Middle frontal gyrus (tissue), 1 donor: ENCODE measurements around the gene SORD.
"Not testable (repeated sequence)": the region's sequence is repeated elsewhere in the genome, so short reads cannot be mapped to it uniquely, and the experiment has no call there.

Experiments
- DNase-seq: peaks from one replicate; pipeline ENCODE4 v3.0.0-alpha.2; 2015; ENCODE audit warnings: low spot score; ENCODE audit errors: extremely low spot score

SORD gene

DNA sequence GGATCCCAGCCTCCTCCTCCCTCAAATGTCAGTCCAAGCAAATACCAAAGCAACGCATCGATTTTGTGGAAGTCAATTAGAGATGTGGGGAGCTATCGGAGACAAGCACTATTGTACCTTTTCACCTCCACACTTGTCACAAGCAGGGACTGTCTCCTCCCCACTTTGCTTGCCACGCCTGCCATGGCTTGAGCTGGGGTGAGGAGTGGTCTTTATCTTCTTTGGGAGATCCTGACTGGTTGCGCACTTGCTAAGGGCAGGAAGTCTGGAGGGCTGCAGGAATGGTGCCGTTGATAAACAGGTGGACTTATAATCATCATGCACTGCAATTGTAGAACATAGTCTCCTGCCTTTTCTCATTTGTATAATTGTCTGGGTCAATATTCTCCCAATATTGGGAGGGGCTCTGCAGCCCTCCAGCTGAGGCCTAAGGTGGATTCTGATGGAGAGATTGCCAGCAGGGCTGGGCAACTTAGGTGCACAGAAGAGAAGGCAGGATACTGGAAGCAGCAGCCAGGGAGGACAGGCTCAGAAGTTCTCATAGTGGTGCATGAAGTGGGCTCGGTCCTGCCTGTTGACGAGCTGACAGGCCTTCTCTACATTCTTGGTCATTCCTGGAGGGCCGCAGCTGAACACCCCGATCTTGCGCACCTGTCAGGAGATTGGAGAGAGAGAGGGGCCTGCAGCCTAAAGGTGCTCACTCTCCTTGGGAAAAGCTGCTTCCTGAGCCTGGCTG lies 70.8 kb downstream of the SORD start:
- no peak for DNase-seq

DNA sequence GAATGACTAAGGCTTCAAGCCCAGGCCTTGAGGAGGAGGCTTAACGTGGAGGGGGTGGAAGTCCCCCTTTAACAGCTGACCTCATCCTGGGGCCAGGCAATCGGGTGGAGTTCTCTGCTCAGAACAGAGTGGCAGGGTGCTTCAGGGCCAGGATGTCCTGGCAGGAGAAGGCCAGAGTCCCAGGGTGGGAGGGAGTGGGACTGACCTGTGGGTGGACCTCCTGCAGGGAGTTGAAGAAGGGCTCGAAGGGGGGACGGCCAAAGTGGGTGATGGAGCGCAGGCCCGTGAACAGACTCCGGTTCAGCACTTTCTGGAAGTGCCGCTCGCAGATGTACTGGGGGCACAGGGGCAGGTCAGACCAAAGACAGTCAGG lies 71.3 kb downstream of the SORD start:
- no peak for DNase-seq

DNA sequence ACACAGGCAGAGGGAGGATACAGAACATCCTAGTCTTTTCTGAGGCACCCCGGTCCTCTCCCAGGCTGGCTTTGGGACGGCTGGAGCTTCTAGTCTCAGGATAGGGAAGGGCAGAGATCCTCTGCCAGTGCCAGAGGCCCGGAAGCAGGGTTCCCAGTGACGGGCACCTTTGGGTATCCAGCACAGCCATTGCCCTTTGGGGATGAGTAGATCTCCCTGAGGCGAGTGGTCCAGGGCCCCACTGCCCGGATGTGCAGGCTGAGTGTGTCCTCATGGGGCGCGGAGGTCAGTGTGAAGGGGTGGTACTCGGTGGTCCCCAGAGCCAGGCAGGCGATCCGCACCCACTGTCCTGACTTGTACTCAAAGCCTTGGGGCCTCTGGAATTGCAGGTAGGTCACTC lies 72.7 kb downstream of the SORD start:
- no peak for DNase-seq

DNA sequence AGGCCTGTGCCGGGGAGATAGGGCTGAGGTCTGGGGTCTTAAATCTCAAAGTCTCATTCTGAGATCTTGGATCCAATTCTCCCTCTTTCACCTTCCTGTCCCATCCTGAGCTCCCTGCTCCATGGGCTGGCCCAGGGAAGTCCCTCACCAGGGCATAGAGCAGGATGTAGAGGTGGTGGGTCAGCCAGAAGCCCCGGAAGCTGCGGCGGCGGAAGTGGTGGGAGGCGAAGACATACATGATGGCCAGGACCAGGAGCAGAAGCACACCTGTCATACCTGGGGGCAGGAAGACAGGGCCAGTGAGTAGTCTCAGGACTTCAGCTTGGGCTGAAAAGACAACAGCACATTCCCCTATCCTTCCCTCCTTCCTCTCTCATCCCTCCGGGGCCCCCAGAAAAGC lies 74.5 kb downstream of the SORD start:
- no peak for DNase-seq

DNA sequence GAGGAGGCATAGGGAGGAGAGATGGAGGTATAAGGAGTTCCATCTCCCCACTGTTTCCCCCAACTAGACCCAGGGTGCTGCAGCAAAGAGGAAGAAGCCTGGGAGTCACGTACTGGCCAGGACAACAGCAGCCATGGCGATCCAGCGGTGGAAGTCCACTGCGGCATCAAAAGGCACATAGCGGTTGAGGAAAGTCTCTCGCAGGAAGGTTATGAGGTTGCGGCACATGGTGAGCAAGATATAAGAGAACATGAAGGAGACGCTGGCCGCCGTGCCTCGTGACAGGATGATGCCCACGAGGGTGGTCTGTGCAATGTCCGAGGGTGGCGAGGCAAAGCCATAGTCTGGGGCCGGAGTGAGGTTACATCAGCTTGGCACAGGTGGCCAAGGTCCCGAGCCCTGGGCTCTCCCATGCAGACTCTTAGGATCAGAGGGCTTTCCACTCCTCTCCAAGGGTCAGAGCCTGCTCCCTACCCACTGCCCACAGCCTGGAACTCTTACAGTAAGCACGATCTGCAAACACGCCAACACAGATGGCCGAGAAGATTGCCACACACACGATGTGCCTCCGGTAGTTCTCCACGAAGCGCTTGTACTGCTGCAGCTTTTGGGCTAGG lies 76.7 kb downstream of the SORD start:
- no peak for DNase-seq

DNA sequence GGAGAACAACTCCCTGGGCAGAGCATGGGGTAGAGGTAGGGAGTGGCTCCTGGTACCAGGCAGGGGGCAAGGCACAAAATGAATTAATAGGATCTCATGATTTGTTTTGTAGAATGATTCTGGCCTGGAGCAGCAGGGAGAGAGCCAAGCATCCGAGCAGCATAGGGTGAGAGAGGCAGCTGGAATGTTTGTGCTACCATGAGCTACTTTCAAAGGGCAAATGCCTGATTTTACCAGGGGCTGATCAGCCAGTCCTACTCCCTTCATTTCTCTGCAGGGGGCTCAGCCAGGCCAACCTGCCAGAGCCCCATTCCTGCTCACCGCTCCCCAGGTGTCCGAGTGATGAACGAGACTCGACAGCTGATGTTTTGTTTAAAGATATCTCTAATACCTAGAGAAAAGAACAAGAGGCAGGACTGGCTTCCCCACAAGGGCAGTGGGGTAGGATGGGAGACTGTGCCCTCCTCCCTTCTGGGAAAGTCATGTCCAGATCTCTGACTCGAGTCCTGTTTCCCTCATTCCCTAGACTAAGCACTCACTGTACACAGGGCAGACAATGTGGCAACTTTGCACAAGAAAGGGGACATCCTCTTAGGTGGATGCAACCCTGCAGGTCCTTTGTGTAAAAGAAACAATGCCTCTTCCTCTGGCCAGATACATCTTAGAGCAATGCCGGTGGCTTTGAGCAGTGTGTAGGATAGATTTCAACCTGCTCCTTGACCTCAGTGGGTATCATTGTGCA lies 78.1 kb downstream of the SORD start:
- DNase-seq: no peak

DNA sequence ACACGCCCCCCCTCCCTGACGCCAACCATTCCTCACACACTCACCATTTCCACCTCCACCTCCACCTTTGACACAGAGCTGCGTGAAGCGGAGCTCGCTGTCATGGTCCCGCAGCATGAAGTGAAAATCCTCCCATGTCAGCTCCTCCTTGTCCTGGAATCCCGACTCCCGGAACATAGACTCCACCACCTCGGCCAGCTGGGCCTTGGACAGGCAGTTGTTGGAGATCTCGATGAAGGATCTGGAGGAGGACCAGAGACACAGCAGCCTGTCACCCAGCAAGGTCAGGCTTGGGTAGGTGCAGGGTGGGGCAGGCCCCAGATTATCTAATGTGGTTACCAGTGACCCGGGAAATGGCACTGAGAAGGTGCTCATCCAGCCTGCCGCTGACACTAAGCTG lies 78.8 kb downstream of the SORD start:
- DNase-seq: no peak

DNA sequence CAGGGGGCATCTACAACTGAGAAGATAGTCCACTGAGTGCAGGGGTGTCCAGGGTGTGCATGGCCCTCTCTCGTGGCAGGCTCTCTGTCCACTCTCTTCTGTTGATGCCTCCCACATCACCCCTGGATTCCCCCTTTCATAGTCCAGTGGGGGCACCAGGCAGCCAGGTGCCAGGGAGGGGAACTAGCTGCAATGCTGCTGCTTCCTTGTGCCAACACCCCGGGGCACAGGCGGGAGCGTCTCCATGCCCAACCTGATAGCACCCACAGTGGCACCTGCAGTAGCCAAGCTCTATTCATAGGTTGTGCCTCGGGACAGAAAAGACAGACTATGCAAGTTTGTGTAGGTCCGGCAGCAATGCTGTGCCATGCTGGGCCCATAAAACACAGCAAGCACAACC lies 79.2 kb downstream of the SORD start:
- DNase-seq: no peak

DNA sequence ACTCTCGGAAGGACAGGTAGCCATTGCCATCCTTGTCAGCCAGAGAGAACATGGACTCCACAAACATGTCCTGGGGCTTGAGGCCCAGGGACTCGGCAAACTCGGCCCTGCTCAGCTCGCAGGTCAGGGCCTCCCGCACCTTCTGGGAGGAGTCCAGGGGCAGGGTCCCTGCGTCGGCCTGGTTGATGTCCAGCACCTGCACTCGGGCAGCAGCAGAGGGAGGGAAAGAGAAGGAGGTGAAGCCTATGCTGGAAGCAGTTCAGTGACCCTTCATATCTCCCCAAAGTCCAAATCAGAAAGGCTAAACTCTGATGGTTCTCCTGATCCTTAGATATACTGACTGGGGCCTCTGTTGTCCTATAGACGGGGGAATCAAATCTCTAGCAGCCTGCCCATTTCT lies 81.2 kb downstream of the SORD start:
- DNase-seq: not testable (repeated sequence)

DNA sequence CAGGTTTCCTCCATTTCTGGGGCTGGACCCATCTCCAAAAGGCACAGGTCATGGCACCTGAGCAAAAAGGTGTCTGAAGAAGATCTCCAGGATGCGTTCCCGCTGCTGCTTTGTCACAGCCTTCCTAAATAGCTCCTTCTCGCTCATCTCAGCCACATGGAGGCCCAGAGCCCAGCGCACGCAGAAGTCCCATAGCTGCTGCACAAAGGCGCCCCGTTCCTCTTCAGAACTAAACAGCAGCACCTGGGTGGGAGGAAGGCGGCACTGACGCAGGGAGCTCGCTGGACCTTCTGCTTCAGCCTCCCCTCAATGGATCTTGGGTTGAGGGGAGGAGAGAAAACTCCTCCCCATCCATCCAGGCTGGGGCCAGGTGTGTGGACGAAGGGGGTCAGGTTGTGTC lies 82.6 kb downstream of the SORD start:
- no peak for DNase-seq

DNA sequence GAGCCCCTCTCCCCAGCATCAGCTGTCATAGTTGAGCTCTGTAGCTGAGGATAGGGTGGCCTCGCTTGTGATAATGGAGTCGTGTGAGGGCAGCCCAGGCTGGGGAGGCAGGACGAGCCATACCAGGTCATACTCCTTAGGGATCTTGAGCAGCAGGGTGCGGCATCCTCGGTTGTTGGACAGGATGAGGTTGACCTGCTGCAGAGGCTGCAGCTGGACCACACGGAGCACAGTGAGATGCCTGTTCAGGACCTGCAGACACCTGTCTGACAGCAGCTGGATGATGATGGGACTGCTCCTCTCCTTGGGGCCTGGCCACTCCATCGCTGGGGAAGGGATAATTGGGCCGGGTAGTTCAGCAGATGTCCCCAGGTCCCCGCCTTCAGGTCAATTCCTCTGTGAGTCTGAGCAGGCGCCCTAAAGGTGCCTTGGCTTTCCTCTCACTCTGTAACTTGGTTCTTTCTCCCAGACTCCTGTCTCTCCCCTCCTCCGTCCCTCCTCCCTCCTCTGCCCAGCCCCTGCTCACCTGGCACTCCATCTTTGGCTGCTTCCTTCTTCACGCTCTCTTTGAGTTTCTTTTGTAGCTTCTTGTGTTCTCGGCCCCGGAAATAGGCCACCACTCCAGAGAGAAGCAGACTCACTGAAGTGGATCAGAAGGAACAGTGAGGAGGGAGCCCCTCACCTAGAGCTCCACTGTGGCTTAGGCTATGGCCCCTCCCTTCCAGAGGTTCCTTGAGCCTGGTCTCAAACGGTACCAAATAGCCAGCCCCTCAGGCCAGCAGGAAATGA lies 83.2 kb downstream of the SORD start:
- DNase-seq: no peak

DNA sequence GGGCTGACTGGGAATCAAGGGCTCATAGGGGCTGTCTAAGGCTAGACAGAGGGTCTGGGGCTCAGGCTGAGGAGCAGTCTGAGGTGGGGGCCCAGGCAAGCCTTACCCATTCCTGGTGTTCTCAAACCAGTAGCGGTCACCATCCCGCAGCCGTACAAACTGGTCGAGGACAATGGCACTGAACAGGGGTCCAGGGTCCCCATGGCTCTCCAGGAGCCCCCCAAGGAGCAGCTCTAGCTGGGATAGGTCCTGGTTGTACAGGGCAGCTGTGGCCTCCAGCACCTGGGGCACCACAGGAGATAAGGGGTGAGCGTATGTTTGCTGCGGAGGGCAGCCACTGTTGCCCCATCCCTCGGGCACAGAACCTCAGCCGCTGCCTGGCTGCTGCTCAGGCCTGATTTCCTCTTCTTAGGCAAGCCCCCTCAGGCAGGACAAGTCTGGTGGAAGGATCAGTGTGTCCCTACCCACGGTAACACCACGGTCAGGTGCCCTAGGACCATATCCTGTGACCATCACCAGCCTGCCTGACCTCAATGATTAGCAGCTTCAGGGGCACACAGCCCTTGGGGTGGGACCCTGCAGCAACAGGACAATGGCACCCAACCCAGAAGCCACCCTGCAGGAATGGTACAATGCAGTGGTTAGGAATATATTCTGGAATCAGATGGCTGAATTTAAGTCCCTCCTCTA lies 85.1 kb downstream of the SORD start:
- no peak for DNase-seq

DNA sequence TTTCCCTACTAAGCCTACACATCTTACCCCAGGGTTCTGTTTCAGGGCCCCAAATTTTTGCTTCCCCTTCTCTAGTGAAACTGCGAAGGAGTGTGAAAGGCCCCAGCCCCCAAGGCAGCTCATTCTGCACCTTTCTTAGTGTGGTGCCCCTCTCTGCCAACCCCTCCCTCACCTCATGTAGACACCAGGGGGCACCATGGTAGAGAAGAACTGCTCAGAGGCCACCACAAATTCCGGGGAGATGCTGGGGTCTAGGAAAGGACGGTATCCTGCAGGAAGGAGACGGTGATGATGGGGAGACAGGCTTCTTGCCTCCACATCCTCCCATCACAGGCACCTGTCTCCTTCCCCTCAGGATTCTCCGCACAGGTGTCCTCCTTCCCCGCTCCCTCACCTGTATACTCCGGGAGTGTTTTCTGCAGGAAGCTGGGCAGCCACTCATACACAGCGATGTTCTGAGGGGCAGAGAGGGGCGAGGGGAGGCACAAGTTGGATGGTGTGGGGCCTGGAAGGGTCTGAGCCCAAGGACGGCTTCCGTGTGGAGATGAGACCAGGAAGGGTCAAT lies 87.3 kb downstream of the SORD start:
- no peak for DNase-seq

DNA sequence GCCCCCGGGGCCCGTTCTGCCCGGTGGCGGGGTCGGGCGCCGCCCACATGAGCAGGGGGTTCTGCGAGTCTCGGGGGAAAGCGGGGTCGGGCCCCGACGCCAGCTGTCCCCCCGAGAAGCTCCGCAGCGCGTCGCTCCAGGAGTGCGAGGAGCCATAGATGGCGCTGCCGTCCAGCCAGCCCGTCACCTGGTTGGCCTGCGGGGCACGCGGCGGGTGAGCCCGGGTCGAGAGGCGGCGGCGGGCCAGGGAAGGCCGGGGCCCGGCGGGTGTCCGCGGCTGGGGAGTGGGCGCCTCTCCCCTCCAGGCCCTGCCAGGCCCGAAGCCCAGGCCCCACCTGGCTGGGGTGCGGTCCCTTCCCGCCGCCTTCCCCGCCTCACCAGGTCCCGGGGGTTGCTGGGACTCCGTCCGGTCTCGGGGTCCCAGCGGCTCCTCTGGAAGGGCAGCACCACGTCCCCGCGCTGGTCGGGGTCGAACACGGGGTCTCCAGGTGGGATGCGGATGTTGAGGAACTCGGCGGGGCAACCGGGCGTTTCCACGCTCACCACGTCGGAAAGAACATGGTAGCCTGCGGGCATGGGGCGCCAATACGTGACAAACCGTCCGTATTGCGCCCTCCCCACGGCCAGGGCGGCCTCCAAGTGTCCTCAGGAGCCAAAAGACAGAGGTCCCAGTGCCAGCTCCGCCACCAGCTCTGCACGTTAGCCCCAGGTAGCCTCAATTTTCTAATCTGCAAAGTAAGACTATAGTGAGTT lies 88.6 kb downstream of the SORD start:
- no peak for DNase-seq

DNA sequence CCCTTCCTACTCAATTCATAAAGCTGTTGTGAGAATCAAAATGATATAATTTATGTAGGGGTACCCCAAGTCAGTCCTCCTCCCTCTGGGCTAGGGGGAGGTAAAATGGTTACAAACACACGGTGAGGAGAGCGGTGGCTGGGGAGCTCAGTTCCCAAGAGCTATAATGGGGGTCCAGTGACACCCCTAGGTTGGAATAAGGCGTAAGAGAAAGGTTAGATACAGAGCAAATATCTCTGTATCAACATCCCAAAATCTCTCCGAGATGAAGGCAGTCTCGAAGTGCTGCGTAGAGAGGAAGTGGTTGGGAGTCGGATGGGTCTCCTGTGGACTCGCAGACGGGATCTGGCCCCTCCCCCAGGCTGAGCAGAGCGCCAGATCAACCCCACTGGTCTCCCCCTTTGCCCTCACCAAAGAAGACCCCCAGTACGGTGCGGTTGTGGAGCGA lies 89.2 kb downstream of the SORD start:
- no peak for DNase-seq

DNA sequence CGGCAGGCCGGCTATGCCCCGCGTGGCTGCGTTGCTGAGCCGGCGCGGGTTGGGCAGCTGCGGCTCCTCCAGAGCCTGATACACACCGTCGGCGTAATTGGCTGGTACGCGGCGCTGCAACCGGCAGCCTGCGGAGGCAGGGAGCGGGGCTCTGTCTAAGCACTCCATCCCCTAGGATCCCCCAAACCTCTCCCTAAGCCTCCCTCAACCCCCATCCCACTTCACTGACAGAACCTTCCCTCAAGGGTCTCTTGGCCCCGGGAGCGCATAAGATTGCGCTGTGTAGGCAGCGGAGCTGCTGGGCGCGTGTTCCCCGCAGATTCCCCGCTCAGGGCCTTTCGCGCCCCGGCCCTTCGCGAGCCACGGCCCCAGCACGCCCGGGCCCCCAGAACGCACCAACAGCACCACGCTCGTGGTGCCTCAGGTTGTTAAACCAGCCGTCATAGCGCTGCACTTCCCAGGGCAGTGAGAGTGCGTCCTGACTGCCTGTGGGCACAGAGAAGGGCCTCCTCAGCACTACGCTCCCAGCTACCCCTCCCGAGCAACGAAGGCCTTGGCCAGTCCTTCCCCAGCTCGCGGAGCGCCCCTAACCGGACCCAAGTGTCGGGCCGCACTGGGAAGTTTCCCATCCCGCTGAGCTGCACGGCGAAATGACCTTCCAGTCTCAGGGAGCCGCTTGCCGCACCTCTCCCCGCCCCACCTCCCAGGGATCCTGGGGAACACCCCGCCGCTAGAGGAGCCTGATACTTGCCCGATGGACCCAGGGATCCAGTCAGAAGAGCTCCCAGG lies 89.8 kb downstream of the SORD start:
- DNase-seq: no peak

DNA sequence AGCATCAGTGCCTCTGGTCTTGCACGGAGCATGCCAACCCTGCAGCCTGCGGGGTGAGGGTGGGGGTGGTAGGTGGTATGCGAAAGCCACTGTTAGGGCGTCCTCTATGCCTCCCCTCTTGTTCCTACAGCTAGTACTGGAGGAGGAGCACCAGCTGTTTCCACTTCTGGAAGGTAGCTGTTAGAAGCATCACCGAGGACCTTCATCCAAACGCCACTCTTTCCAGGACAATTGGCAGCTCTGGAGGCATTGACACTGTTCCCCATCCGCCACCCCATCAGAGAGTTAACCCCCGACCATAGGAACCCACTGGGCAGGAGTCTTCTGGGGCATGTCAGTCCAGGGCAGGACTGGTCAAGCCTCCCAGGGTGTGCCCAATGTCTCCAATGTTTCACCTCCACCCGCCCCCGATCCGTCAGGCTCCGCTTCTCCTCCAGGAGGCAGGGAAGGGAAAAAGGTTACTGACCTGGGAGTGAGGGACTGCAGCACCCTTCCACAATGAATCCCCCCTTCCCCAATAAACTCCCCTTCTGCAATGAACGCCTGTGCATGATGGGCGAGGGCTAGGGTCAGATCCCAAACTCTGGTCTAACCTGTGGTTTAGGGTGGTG lies 90.5 kb downstream of the SORD start:
- DNase-seq: no peak

DNA sequence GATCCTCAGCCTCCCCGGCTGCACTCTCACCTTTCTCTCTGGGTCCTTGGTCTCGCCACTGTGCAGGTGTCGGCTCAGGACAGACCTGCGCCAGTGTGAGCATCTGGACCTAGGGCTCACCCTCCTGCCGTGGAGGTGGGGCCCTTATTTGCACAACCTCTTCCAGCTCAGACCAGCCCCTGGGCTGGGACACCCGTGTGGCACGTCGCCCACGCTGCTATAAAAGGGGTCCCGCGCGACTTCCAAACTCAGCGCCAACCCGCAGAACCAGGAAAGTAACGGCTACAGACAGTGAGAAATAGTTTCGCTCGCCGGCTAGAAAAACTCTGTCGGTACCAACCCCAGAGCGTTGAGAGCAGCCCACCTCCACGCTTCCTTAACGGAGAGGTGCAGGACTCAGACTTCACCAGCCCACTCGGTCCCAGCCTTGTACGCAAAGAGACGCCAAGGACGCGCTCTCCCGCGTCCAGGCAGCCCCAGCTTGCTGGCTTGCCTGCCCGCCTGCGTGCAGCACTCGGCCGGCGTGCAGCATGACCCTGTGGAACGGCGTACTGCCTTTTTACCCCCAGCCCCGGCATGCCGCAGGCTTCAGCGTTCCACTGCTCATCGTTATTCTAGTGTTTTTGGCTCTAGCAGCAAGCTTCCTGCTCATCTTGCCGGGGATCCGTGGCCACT lies 91.2 kb downstream of the SORD start, which contains the start of the genes DUOX2 and DUOXA2:
Gene DUOX2 (minus strand): TSS at position 97 of the 675 bp plus-strand sequence. CDS start 761 bp downstream, outside the sequence.
Gene DUOXA2 (plus strand): TSS at position 251 of the 675 bp plus-strand sequence. CDS start 280 bp downstream, at position 531.
- DNase-seq: no peak
